ENCODE data around the gene FBP2. TPM values are rescaled to one million over a fixed set of nuclear protein-coding genes. Genes with fewer than 3 reads are reported as not detected.

The FBP2 gene
- polyA plus RNA-seq, 1 of the 3 experiments (the other 2 are of a cell fraction) = not detected

DNA sequence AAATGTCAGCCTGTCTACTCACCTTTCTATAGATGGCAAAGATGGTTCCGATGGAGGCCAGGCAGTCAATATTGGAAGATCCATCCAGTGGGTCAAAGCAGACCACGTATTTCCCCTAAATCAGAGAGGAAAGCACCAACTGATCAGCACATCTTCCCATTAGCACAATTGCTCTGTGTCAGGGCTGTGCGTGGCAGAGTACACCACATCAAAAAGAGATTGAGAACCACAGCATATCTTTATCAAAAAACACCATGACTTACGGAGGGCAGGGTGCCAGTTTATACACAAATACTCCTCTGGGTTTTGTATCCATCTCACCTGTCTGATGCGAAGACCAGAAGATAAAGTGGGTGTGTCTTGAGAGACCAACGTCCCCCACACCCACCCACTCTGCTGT is 9.1 kb downstream of the FBP2 start:
- POLR2A ChIA-PET = no interaction called here
- 62% methylated on average over 6 of the region's 6 CpGs for WGBS (ENCODE audit: low lambda C conversion rate)

More for the DNA sequence above, 9.1 kb downstream of the FBP2 start:
- Histone ChIP-seq H3K9me3 (no peaks in the 10 kb centered on the region), H2AFZ (ENCODE audit: low read depth) (no peak overlapping the region), H3F3A (replicated peaks; ENCODE audit: insufficient read depth) (no peaks in the 10 kb centered on the region), H3K27me3 (ENCODE audit: insufficient read depth) (no peaks in the 10 kb centered on the region), H3K27ac (ENCODE audit: low read depth in 2 of 2, low read length in 1 of 2) (no peak overlapping the region), H3K9me2 (no peaks in the 10 kb centered on the region), H3K4me1 (ENCODE audit: control insufficient read depth in 1 of 2, insufficient read depth in 2 of 2, low read depth in 1 of 2, low read length in 1 of 2) (no peaks in the 10 kb centered on the region; a peak in 1 of 4 replicates), H3K4me2 (no peak overlapping the region), H3K79me2 (ENCODE audit: insufficient read depth) (no peaks in the 10 kb centered on the region), H4K20me1 (ENCODE audit: insufficient read depth) (no peaks in the 10 kb centered on the region), H3K4me3 (ENCODE audit: low read depth in 2 of 2, low read length in 1 of 2) (no peak overlapping the region), H3K36me3 (replicated peaks in 1 of 2; ENCODE audit: control insufficient read depth in 1 of 2, insufficient read depth in 2 of 2, low read length in 1 of 2) (no peaks in the 10 kb centered on the region), H3K9ac (no peak overlapping the region)
- CTCF ChIA-PET = interaction anchor here (1.3 kb wide), 1 partner anchor 13 kb away, joined by 3 read pairs; no protein-coding TSS in a partner anchor
- DNase-seq = no peak
- TF ChIP-seq MEF2A (IDR thresholded peaks at IDR 0.05; ENCODE audit: borderline replicate concordance, low read depth) = no peak
- TF ChIP-seq REST (IDR thresholded peaks at IDR 0.05; ENCODE audit: low read depth, low read length) = no peak
- no peak for TF ChIP-seq GATA2 (CRISPR knock-in tag; IDR thresholded peaks at IDR 0.05)
- no peak for TF ChIP-seq SIN3A (IDR thresholded peaks at IDR 0.05; ENCODE audit: borderline replicate concordance, low read depth, low read length)
- TF ChIP-seq EZH2phosphoT487 (IDR thresholded peaks at IDR 0.05; ENCODE audit: borderline replicate concordance, low read depth) = no peak
- no peak for TF ChIP-seq GABPA (IDR thresholded peaks at IDR 0.05; ENCODE audit: low read depth)
- TF ChIP-seq TEAD4 (IDR thresholded peaks at IDR 0.05; ENCODE audit: borderline replicate concordance, insufficient read depth) = no peak
- no peak for TF ChIP-seq FOXJ3 (CRISPR knock-in tag; IDR thresholded peaks at IDR 0.05)
- no peak for TF ChIP-seq MXI1 (IDR thresholded peaks at IDR 0.05; ENCODE audit: low read depth, low read length)
- TF ChIP-seq, protein P1, sequence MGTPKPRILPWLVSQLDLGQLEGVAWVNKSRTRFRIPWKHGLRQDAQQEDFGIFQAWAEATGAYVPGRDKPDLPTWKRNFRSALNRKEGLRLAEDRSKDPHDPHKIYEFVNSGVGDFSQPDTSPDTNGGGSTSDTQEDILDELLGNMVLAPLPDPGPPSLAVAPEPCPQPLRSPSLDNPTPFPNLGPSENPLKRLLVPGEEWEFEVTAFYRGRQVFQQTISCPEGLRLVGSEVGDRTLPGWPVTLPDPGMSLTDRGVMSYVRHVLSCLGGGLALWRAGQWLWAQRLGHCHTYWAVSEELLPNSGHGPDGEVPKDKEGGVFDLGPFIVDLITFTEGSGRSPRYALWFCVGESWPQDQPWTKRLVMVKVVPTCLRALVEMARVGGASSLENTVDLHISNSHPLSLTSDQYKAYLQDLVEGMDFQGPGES (IDR thresholded peaks at IDR 0.05; ENCODE audit: low read depth, low read length) = no peak
- TF ChIP-seq TAF1 (IDR thresholded peaks at IDR 0.05; ENCODE audit: borderline replicate concordance, low read depth, low read length) = no peak
- TF ChIP-seq RAD21 (IDR thresholded peaks at IDR 0.05; ENCODE audit: low read length) = no peak
- no peak for TF ChIP-seq RXRA (IDR thresholded peaks at IDR 0.05; ENCODE audit: borderline replicate concordance, low read depth)
- TF ChIP-seq SMC3 (IDR thresholded peaks at IDR 0.05; ENCODE audit: low read depth, low read length) = no peak
- TF ChIP-seq CHD2 (IDR thresholded peaks at IDR 0.05; ENCODE audit: low read length, partially characterized antibody) = no peak
- TF ChIP-seq, protein P2, sequence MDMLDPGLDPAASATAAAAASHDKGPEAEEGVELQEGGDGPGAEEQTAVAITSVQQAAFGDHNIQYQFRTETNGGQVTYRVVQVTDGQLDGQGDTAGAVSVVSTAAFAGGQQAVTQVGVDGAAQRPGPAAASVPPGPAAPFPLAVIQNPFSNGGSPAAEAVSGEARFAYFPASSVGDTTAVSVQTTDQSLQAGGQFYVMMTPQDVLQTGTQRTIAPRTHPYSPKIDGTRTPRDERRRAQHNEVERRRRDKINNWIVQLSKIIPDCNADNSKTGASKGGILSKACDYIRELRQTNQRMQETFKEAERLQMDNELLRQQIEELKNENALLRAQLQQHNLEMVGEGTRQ (IDR thresholded peaks at IDR 0.05; ENCODE audit: borderline replicate concordance, low read depth, low read length) = no peak
- TF ChIP-seq RCOR1 (IDR thresholded peaks at IDR 0.05; ENCODE audit: low read length) = no peak
- no peak for TF ChIP-seq EP300 (IDR thresholded peaks at IDR 0.05; ENCODE audit: borderline replicate concordance in 1 of 2, low read depth in 1 of 2, low read length in 1 of 2)
- no peak for TF ChIP-seq POLR2AphosphoS5 (IDR thresholded peaks at IDR 0.05; ENCODE audit: low read depth, low read length)
